ENCODE measurements around the gene FAM111B. TPM values are rescaled to one million over a fixed set of nuclear protein-coding genes. Genes with fewer than 3 reads are reported as not detected.
A peak's percentile ranks its signal among the peaks of the same experiment; 100 is the strongest.

FAM111B gene
- total and polyA plus RNA-seq, 8 donors: 11.4 to 21.7 (median 14.2) TPM

- peak overlapping the region; percentile 75 to 81 for H3K27ac ChIP-seq
- DNase-seq: peak in 3 of 4 donors; percentile 76 to 81 (median 80)
- H3K9me3 ChIP-seq: no peaks in the 10 kb centered on the region
- intact Hi-C loops (cut with DNase I): loop anchor here in 1 of 2 donors (5.0 kb wide), 1 partner anchor 33 kb away; no protein-coding TSS in a partner anchor
- TF ChIP-seq CTCF (IDR thresholded peaks at IDR 0.05): no peak
- H3K4me3 ChIP-seq: peak overlapping the region; percentile 59 to 64
- peak; percentile 69 for ATAC-seq
- peaks cover 3 to 31% of the 10 kb centered on the region in 2 donors for H3K4me1 ChIP-seq
- peaks cover 0 to 18% of the 10 kb centered on the region in 2 donors for H3K27me3 ChIP-seq
- no peaks in the 10 kb centered on the region for H3K36me3 ChIP-seq
Measured at GRCh38 chr11:59173964-59174663, 67.1 kb downstream of the FAM111B start.

GRCh38 chr11:59174664-59175033 is 67.6 kb downstream of the FAM111B start:
- intact Hi-C loops (cut with DNase I): loop anchor here in 1 of 2 donors (5.0 kb wide), 1 partner anchor 33 kb away; no protein-coding TSS in a partner anchor

GRCh38 chr11:59175091-59175501 is 68.1 kb downstream of the FAM111B start:
- H3K4me1 ChIP-seq: peaks cover 3 to 31% of the 10 kb centered on the region in 2 donors
- H3K27ac ChIP-seq: peak overlapping the region; percentile 57
- ATAC-seq (peak; percentile 33), DNase-seq (peak in 1 of 4 donors; percentile 69)
- TF ChIP-seq CTCF (IDR thresholded peaks at IDR 0.05): no peak
- H3K4me3 ChIP-seq: no peak overlapping the region
- no peaks in the 10 kb centered on the region for H3K9me3 ChIP-seq
- H3K27me3 ChIP-seq: peaks cover 0 to 18% of the 10 kb centered on the region in 2 donors
- no peaks in the 10 kb centered on the region for H3K36me3 ChIP-seq
- intact Hi-C loops (cut with DNase I): no loop called here

More at GRCh38 chr11:59174664-59175033, 67.6 kb downstream of the FAM111B start:
- Histone ChIP-seq H3K4me3 (no peak overlapping the region), H3K4me1 (peaks cover 3 to 31% of the 10 kb centered on the region in 2 donors), H3K27ac (peak overlapping the region; percentile 57), H3K36me3 (no peaks in the 10 kb centered on the region), H3K9me3 (no peaks in the 10 kb centered on the region), H3K27me3 (peaks cover 0 to 18% of the 10 kb centered on the region in 2 donors)
- no peak for TF ChIP-seq CTCF (IDR thresholded peaks at IDR 0.05)
- ATAC-seq (no peak), DNase-seq (no peak)

- intact Hi-C loops (cut with DNase I): no loop called here
- H3K27ac ChIP-seq: no peak overlapping the region
- H3K9me3 ChIP-seq: no peaks in the 10 kb centered on the region
- ATAC-seq (no peak), DNase-seq (no peak)
- H3K4me1 ChIP-seq: peaks cover 3 to 29% of the 10 kb centered on the region in 2 donors
- no peak overlapping the region for H3K4me3 ChIP-seq
- H3K27me3 ChIP-seq: peaks cover 0 to 18% of the 10 kb centered on the region in 2 donors
- no peaks in the 10 kb centered on the region for H3K36me3 ChIP-seq
- TF ChIP-seq CTCF (IDR thresholded peaks at IDR 0.05): no peak
Measured at GRCh38 chr11:59176330-59176729, 69.3 kb downstream of the FAM111B start.

Other genes with a start within 250 kb of the FAM111B start
- gene GLYATL1, start 167.7 kb upstream of the FAM111B start, total RNA-seq: not detected
- gene GLYATL1, start 167.7 kb upstream of the FAM111B start, polyA plus RNA-seq (ENCODE audit: insufficient read length in 6 of 6): 1 to 10 TPM; 2.4 to 6.0 (median 4.4) TPM
- not detected for gene GLYATL1B, start 20.9 kb upstream of the FAM111B start, total RNA-seq
- under 1 TPM in 5 of 6 donors, not detected in 1; 0.30 to 0.66 (median 0.38) TPM for gene GLYATL1B, start 20.9 kb upstream of the FAM111B start, polyA plus RNA-seq (ENCODE audit: insufficient read length in 6 of 6)
- 10 to 100 TPM; 50.3 to 55.9 TPM for gene FAM111A, start 35.6 kb downstream of the FAM111B start, total RNA-seq
- 100 to 1,000 TPM in 3 of 6 donors, 10 to 100 TPM in 3; 82.8 to 113 (median 97.1) TPM for gene FAM111A, start 35.6 kb downstream of the FAM111B start, polyA plus RNA-seq (ENCODE audit: insufficient read length in 6 of 6)
- 10 to 100 TPM; 33.2 to 43.4 TPM for gene DTX4, start 64.9 kb downstream of the FAM111B start, total RNA-seq
- 10 to 100 TPM; 65.0 to 74.9 (median 70.0) TPM for gene DTX4, start 64.9 kb downstream of the FAM111B start, polyA plus RNA-seq (ENCODE audit: insufficient read length in 6 of 6)
- gene MPEG1, start 105.7 kb downstream of the FAM111B start, total RNA-seq: 10 to 100 TPM; 23.5 to 68.7 TPM
- 10 to 100 TPM; 12.3 to 16.9 (median 14.9) TPM for gene MPEG1, start 105.7 kb downstream of the FAM111B start, polyA plus RNA-seq (ENCODE audit: insufficient read length in 6 of 6)

Data from left lung (tissue), 10 donors.